Heart left ventricle (tissue), 13 donors: ENCODE results near the gene SLC6A11.

Experiments used
- POLR2A ChIP-seq, 2 donors: fragments of 450-650 bp; IDR thresholded peaks; one replicate each; pipeline ENCODE4 v1.6.1; 2017; ENCODE audit warnings: antibody characterized with exemption in 2 of 2, mild to moderate bottlenecking in 2 of 2, moderate library complexity in 2 of 2
- TF ChIP-seq, protein P1 (sequence below), 12 donors: fragments of 200-600 bp; sonication (generic) in 4 of 12; IDR thresholded peaks; one replicate each; pipeline versions ENCODE4 v1.5.0 to v1.8.0; 2018 to 2022; ENCODE audit warnings: antibody characterized with exemption in 12 of 12, mild to moderate bottlenecking in 5 of 12
- donor health status: ischemic (EF 13 %, LVEDD 7.1; RV severe dilation, severe dysfunction).
- donor health status: DM: no; HTN: yes; CAD: no.
- donor health status: DM: no; HTN: no; CAD: no.
- donor health status: ischemic (EF 25% LVEDD 6.9; RV normal size, moderate dysfunction).
- donor health status: ischemic (EF 25% LVEDD 5.7; RV mildly dilated, moderate dysfunction).
- donor health status: ischemic (EF 35%, LVEDD 5.7; RV mildly dilated, moderate dysfunction).
- donor health status: nonischemic (EF 11% LVEDD 7.7; RV severe dilation, severe dysfunction).
- donor health status: DM: yes; HTN: yes; CAD: no.
- donor health status: PGD.
- donor health status: ischemic (EF 29% LVEDD 5.4; RV normal size, mild dysfunction).
- donor health status: nonischemic (EF 23%, LVEDD 6.1; RV moderate dilation, normal function).

DNA sequence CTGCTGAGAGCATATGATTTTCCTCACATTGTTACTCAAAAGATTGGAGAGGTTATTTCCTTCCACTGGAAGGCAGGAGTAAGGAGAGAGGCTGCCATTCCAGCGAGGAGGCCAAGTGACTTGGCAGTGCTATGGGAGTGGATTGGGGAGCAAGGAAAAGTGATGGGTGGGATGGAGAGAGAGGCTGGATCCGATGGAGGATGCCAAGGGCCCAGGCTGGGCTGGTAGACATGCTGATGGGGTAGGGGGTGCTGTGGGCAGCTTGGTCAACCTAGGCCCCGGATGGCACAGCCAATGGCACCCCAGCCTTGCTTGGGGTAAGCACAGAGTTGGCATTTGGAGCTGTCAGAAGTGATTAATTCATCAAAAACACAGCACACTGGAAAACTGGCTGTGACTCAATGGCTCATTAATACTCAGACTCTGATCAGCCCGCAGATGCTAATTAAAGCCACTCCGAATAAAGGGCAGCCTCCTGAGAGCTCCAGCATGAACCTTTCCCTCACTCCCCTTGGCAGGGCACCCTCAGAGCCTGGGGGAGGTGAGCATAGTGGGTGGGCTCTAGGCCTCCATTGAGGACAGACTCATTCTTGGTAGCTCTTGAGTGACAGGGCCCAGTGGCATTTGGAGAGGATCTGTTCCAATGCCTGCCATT is 154.4 kb downstream of the SLC6A11 start:
- TF ChIP-seq POLR2A (IDR thresholded peaks at IDR 0.05) = no peak
- TF ChIP-seq, protein P1, sequence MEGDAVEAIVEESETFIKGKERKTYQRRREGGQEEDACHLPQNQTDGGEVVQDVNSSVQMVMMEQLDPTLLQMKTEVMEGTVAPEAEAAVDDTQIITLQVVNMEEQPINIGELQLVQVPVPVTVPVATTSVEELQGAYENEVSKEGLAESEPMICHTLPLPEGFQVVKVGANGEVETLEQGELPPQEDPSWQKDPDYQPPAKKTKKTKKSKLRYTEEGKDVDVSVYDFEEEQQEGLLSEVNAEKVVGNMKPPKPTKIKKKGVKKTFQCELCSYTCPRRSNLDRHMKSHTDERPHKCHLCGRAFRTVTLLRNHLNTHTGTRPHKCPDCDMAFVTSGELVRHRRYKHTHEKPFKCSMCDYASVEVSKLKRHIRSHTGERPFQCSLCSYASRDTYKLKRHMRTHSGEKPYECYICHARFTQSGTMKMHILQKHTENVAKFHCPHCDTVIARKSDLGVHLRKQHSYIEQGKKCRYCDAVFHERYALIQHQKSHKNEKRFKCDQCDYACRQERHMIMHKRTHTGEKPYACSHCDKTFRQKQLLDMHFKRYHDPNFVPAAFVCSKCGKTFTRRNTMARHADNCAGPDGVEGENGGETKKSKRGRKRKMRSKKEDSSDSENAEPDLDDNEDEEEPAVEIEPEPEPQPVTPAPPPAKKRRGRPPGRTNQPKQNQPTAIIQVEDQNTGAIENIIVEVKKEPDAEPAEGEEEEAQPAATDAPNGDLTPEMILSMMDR (IDR thresholded peaks at IDR 0.05) = no peak
